ENCODE results near the gene CYTH1.

Gene CYTH1, protein sequence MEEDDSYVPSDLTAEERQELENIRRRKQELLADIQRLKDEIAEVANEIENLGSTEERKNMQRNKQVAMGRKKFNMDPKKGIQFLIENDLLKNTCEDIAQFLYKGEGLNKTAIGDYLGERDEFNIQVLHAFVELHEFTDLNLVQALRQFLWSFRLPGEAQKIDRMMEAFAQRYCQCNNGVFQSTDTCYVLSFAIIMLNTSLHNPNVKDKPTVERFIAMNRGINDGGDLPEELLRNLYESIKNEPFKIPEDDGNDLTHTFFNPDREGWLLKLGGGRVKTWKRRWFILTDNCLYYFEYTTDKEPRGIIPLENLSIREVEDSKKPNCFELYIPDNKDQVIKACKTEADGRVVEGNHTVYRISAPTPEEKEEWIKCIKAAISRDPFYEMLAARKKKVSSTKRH

GRCh38 chr17:78781893-78782304 lies at the start of gene CYTH1:
TSS of gene CYTH1 (minus strand) at chr17:78782273. CDS start at chr17:78782223, 50 bp downstream.
- no peak for DNase-seq

DNA sequence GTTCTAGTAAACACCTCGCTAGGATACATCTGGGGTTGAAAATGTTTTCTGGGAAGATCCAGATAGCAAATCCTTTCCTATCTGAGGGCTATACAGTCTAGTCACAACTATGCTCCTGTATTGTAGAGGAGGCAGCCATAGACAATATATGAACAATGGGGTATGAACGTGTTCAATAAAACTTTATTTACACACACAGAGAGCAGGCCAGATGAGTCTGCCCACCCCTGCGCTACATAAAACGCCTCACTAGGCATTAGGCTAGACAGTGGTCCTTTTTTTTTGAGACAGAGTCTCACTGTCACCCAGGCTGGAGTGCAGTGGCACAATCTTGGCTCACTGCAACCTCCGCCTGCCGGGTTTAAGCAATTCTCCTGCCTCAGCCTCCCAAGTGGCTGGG lies 47.4 kb upstream of the CYTH1 start:
- no peak for DNase-seq

DNA sequence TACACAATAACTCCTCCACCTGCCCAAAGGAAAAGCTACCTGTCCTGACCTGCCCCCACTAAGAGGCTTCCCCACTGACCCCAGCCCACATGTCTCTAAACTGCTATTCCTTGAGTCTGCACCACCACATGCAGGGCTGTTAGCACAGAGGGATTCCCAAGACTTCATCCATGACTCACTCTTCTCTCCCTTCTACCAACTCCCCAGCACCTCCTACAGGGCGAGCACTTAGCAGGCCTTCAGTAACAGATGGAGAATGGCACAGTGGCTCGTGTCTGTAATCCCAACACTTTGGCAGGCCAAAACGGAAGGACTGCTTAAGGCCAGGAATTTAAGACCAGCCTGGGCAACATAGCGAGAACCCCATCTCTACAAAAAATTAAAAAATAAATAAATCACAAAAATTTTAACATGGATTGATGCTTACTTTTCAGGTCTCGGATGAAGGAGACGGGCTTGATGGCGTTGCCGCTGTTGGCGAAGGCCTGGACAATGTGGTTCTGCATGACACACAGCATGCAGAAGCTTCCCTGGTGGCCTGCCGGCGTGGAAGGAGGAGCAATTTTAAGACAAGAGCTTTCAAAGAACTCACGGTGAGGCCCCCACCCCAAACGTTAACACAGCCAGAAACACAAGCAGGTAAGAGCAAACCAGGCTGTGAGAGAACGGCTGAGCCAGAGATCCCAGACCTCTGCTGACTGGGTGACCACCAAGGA lies 46.6 kb upstream of the CYTH1 start:
- DNase-seq, result peak; percentile 36

DNA sequence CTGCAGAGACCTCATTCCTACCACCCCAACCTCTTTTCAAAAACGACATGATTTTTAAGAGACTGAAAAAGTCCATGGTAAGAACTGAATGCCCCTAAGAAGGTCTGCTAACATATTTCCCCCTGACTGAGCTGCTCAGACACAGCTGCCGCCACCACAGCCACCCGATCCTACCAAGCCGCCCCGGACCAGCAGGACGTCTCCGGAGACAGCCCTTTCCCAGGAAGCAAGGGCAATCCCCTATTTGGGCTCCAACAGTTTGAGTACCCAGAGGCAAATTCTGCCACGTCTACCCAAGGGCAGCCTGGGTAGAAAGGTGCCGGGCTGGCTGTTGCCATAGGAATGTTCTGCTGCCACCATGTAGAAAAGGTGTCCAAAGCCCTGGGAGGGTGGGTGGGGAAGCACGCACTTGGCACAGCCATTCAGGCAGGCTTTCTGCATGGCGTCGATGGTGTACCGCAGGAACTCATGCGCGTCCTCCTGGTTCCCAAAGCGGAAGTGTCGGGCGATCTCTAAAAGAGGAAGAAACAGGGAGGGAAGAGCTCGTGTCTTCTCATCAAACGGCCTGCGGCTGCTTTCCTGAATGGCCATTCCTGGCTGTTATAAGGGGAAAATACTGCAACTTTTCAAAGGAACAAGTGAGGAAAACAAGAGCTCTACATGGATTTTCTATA lies 44.9 kb upstream of the CYTH1 start:
- DNase-seq, result no peak

DNA sequence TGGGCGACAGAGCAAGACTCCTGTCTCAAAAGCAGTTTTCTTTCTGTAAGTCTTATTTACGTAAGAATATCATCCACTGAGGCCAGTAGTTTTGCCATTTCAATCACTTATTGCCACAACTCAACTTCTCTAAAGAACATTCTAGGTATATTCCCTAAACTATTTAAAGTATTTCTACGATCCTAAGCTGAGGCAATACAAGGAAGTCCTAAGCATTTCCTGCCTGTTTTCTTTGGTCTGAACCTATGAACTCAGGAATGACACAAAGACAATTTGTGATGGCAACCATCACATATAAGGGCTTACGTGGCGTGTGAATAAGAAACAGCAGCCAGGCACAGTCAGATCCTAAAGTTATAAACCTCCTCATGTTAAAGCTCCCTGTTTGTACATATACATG lies 44.3 kb upstream of the CYTH1 start:
- no peak for DNase-seq

DNA sequence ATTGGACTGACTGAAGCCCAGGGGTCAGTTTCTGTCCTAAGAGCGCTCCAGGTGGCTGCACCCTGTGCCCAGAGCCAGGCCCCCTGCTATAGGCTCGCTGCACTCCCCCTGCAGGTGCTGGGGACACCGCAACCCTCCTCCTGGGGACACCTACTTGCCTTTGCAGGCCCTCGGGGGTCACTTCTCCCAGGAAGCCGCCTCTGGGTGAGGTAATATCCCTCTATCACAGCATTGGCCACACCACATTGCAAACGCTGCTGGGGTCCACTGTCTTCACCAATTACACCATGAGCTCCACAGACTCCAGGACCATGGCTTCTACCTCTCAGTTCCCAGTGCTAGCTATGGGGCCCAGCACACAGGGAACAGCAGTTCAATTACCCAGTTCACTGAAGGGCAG lies 43.6 kb upstream of the CYTH1 start:
- DNase-seq, result no peak

- no peak for DNase-seq
These were observed 42.2 kb upstream of the CYTH1 start for GRCh38 chr17:78824240-78824639.

GRCh38 chr17:78823282-78824046 lies 41.4 kb upstream of the CYTH1 start:
- DNase-seq, result no peak

DNA sequence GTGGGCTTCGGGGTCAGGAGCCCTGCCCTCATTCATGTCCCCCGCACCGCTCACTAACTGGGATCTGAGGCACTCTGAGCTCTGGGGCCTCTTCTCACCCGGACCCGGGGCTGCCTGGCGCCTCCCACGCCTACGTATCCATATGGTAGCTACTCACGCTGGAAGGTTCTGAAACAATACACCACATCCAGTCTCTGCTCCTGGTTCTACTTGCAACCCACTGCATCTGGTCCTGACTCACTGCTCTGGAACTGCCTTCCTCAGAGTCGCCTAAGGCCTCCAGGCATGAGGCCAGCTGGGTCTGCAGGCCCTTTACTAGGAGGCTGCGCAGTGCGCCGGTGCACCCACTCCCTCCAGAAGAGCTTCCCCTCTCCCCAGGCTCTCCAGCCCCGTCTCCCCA lies 40.5 kb upstream of the CYTH1 start:
- DNase-seq, result no peak

- DNase-seq, result no peak
These were observed 39.9 kb upstream of the CYTH1 start for GRCh38 chr17:78821961-78822360.

DNA sequence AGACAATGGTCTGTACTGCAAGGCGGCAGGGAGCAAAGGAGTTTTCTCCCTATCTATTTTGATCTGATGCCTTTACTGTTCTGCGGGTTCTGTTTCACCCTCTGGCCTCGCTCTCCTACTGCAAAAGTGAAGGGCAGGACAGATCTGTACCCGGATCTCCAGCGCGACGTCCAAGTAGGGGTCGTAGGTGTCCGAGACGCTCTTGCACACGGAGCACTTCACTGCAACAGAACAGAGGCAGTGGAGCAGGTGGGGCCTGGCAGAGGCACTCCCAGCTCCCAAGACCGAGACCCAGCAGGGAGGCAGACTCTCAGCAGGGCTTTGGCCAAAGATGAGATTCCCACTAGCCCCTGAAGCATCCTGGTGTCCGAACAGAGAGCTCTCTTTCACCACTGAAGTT lies 38.8 kb upstream of the CYTH1 start:
- DNase-seq, result no peak

DNA sequence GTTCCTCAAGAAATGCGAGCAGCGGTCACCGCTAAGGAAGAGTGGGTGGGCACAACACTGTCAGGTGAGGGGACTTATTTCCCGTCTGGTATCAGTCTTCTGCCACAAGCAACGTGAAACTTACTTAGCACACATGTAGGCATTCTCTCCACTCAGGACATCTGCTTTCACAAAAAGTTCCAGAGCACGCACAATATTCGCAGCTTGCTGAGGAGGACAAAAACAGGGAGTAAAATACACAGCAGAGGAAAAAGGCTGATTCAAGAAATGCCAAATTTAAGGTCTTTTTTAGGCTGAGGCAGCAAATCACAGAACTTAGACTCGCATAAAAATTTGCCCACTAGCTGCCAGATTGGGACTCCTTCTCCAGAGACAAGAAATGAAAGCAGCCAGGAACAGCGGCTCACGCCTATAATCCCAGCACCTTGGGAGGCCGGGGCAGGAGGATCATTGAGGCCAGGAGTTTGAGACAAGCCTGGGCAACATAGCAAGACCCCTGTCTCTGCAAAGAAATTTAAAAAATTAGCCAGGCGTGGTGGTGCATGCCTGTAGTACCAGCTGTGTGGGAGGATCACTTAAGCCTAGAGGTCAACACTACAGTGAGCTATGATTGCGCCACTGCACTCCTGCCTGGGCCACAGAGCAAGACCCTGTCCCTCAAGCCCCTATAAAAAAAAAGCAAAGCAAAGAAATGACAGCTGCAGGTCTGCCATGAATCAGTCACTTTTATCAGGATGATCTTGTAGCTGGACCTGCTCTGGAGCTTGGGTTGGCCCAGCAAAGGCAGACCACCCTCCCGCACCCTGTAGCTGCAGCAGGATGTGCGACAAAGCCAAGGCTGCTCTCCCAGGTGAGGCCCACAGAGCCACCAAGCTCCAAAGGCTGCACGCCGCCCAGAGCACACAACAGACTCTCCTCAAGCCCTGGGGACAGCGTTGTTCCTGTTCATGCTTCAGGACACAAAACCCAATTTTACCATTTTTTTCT lies 38.0 kb upstream of the CYTH1 start:
- DNase-seq, result no peak

GRCh38 chr17:78819402-78819801 lies 37.3 kb upstream of the CYTH1 start:
- DNase-seq, result no peak

DNA sequence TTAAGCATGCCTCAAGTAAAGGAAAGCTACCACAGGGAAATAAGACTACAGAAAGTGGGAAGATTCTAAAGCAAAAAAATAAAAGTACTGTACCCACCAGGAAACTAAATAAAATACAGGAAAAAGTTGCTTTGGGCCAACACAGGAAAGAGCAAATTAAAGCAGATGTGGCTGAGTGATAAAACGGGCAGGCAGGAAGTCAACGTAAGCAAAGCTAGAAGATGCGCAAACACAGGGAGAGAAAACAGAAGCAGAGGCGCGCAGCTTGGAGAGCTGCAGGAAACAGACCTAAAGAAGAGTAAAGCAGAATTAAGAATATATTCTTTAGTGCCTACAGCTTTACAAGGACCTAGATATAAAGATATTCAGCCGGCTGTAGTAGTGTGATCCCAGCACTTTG lies 36.9 kb upstream of the CYTH1 start:
- DNase-seq, result peak; percentile 39

GRCh38 chr17:78818152-78818846 lies 36.2 kb upstream of the CYTH1 start:
- no peak for DNase-seq

GRCh38 chr17:78817123-78817522 lies 35.0 kb upstream of the CYTH1 start:
- peak; percentile 73 for DNase-seq

GRCh38 chr17:78815696-78816095 lies 33.6 kb upstream of the CYTH1 start:
- DNase-seq, result no peak

DNA sequence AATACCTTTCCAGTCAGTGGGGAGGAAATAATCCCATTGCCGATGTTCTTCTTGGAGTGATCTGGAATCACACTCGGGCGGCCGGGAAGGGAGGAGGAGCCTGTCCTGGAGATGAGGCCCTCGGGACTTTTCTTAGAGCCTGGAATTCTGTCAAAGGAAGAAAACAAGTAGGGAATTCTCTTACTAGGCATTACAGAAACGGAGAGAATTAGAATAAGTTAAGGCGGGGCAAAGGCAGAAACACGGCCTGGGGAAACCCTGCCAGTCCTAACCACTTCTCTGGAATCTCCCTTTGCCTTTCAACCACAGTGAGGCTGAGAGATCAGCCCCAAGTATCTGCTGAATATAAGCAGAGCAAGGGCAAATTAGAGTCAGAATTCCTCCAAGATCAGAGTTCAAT lies 30.8 kb upstream of the CYTH1 start:
- no peak for DNase-seq

DNA sequence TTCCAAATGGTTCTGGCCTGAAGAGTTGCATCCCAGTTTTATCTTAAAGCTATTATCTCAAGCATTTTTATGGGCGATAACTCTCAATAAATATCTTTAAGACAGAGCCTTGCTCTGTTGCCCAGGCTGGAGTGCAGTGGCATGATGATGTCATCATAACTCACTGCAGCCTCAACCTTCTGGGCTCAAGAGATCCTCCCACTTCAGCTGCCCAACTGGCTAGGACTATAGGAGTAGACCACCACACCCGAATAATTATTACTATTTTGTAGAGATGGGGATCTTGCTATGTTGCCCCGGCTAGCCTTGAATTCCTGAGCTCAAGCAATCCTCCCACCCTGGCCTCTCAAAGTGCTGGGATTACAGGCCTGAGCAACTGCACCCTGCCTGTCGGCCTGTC lies 26.1 kb upstream of the CYTH1 start:
- DNase-seq, result no peak

GRCh38 chr17:78806451-78806850 lies 24.4 kb upstream of the CYTH1 start:
- DNase-seq, result peak; percentile 62

- peak; percentile 80 for DNase-seq
These were observed 23.2 kb upstream of the CYTH1 start for GRCh38 chr17:78805301-78805700.
